ENCODE data around the gene C2CD2.

DNA sequence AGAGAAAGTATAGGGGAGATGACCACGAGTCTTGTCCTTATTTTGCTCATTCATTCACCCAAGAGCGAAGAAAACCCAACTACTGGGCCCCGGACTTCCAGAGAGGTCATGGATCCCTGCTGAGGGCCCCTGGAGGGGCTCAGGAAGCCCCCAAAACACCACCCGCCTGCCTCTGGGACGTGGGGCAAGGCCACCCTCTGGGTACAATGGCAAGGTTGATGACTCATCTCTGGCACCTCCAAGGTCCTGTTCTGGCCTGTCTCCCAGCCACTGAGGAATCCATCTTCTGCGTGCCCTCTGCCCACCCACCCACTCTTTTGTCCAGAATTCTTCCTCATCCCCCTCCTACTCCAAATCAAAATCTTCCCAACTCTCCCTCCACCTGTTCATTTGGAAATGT lies 53.4 kb downstream of the C2CD2 start:
- TF ChIP-seq POLR2A (IDR thresholded peaks at IDR 0.05) = no peak
- TF ChIP-seq, protein P1, sequence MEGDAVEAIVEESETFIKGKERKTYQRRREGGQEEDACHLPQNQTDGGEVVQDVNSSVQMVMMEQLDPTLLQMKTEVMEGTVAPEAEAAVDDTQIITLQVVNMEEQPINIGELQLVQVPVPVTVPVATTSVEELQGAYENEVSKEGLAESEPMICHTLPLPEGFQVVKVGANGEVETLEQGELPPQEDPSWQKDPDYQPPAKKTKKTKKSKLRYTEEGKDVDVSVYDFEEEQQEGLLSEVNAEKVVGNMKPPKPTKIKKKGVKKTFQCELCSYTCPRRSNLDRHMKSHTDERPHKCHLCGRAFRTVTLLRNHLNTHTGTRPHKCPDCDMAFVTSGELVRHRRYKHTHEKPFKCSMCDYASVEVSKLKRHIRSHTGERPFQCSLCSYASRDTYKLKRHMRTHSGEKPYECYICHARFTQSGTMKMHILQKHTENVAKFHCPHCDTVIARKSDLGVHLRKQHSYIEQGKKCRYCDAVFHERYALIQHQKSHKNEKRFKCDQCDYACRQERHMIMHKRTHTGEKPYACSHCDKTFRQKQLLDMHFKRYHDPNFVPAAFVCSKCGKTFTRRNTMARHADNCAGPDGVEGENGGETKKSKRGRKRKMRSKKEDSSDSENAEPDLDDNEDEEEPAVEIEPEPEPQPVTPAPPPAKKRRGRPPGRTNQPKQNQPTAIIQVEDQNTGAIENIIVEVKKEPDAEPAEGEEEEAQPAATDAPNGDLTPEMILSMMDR (IDR thresholded peaks at IDR 0.05) = no peak

Data from uterus (tissue), 2 donors.